GM18861 (cell line): ENCODE data around the gene RPLP2.
A peak's percentile ranks its signal among the peaks of the same experiment; 100 is the strongest.

Experiments used
- ATAC-seq: cut with Tn5 transposase; IDR thresholded peaks from one replicate; pipeline ENCODE4 v1.9.1; 2021; ENCODE audit not compliant: unreplicated experiment

RPLP2 gene

DNA sequence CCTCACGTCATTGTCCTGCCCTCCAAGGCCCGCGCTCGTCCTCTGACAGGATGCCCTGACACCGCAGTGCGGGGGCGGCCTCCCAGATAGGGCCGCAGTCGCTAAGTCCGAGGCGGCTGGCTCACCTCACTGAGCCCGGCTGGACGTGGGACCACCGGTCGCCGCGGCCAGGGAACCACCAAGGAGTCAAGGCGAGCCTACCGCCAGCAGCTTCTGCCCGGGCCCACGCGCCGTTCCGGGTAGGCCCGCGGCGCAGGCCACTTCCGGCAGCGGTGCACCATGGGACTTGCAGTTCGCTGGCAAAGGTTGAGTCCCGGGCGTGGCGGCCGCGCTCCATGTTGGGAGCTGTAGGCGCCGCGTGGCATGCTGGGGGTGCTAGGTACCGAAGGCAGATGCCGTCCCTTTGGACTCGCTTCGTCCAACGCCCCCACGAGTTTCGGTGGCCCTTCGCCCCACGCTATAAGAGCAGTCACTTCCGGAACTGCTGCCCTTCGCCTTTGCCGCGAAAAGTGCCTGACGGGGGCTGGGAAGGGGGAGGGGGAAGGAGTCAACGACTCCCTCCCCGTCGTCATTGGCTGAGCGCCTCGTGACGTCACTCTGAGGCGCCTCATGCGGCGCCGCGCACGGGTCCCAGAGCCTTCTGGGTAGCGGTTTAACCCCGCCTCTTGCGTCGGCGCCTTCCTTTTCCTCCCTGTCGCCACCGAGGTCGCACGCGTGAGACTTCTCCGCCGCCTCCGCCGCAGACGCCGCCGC lies at the start of gene RPLP2:
Gene RPLP2, plus strand, starts transcription at position 681 of the 753 bp plus-strand sequence. CDS start 268 bp downstream, outside the sequence.
- ATAC-seq, result peak; percentile 68

DNA sequence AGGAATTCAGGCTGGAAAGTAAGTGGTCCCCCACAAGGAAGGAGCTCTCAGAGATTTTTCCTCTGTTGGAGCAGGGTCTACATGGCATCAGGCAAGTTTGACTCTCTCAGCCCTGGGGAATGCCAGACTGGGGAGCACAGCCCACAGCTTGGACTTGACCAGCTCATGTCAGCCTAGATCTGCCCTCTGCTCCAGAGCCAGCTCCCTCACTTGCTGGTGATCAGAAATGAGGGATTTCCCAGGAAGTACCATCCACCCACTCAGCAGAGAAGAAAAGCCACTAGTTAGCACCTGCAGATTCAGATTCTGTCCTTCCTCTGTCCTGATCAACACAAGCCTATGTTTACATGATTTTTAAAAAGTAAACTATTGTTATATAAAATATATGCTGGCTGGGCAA lies 49.5 kb upstream of the RPLP2 start:
- ATAC-seq, result no peak

DNA sequence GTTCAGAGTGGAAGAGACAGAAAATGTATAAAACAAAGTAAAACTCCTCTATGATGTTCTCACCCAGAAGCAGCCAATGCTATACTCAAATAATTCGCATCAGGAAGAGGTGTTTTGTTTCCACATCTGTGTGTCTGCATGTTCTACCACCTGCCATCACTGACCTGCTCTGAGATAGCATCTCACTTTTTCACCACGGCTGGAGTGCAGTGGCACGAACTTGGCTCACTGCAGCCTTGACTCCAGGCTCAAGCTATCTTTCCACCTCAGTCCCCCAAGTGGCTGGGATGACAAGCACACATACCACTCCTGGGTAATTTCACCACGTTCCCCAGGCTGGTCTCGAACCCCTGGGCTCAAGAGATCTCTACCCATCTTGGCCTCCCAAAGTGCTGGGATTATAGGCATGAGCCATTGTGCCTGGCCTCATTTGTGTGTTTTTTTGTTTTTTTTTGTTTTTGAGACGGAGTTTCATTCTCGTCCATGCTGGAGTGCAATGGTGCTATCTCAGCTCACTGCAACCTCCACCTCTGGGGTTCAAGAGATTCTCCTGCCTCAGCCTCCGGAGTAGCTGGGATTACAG lies 48.1 kb upstream of the RPLP2 start:
- no peak for ATAC-seq

DNA sequence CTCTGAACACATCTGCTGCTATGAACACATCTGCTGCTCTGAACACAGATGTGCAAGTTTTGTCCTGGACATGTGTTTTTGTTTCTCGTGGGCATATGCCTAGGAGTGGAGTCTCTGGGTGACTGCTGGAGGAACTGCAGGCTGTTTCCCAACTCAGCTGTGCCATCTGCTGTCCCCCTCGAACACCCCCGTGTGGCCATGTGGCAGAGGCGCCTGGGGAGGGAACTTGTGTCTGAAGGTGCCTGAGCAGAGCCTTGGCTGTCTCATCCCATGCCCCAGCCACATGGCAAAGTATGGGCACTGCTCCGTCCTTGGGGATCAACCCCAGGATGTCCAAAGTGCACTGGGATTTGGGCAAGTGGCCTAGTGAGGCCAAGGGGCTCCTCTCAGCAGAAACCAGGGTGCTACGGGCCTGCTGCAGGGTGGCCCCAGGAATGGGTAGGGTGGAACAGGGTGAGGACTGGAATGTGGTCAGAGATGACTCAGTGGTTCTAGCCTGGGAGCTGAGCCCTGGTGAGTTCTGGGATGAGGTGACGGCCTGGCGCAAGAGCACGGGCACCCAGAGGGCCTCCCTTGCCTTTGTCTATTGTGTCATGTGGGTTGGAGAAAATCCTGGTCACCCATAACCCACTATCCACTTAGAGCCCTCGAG lies 47.2 kb upstream of the RPLP2 start:
- no peak for ATAC-seq

DNA sequence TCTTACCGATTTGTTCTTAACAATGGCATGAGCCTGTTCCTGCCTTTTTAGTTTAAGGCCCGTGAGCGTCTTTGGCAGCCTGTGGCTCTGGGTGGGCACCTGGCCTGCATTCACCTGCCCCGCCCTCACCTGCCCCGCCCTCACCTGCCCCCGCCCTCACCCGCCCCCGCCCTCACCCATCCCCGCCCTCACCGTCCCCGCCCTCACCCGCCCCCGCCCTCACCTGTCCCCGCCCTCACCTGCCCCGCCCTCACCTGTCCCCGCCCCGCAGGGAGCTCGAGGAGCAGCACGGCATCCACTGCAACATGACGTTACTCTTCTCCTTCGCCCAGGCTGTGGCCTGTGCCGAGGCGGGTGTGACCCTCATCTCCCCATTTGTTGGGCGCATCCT lies 46.7 kb upstream of the RPLP2 start:
- ATAC-seq, result no peak

DNA sequence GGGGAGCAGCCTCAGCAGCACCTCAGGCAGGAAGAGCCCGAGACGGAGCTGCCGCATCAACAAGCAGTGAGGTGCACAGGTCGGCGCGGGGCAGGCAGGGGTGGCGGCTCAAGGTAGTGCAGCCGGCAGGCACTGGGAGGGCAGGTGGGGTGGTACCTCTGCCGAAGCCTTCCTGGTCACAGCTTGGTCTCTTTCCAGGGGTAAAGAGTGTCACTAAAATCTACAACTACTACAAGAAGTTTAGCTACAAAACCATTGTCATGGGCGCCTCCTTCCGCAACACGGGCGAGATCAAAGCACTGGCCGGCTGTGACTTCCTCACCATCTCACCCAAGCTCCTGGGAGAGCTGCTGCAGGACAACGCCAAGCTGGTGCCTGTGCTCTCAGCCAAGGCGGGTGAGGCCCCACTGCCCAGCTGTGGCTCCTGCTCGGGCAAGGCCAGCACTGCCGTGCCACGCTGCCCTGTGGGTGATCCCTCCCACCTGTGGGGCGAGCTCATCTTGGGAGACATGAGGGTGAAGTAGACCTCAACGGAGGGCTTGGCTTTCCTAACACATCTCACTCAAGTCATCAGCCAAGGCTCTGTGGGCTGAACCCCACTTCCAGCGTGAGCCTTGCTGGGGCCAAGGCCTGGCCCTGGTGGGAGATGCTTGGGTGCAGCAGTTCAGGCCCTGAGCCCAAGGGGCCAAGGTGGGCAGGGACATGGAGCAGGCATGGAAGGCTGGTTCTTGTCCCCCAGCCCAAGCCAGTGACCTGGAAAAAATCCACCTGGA lies 46.0 kb upstream of the RPLP2 start:
- no peak for ATAC-seq

DNA sequence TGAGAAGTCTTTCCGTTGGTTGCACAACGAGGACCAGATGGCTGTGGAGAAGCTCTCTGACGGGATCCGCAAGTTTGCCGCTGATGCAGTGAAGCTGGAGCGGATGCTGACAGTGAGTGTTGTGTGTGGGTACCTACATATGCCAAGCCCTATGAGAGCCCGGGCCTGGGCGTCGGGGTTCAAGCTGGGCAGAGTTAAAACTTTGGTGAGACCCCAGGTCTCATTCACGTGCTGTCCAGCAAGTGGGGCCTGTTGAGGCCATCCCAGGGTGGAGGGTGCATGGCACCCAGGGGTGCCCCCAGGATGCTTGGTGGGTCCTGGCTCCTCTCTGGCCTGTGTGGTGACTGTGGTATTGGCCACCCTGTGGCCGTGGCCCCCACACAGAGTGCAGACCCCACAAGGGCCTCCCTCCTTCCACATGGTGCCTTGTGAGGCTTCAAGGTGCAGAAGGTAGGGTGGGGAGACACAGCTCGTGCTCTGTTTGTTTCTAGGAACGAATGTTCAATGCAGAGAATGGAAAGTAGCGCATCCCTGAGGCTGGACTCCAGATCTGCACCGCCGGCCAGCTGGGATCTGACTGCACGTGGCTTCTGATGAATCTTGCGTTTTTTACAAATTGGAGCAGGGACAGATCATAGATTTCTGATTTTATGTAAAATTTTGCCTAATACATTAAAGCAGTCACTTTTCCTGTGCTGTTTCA lies 45.3 kb upstream of the RPLP2 start:
- ATAC-seq, result no peak

DNA sequence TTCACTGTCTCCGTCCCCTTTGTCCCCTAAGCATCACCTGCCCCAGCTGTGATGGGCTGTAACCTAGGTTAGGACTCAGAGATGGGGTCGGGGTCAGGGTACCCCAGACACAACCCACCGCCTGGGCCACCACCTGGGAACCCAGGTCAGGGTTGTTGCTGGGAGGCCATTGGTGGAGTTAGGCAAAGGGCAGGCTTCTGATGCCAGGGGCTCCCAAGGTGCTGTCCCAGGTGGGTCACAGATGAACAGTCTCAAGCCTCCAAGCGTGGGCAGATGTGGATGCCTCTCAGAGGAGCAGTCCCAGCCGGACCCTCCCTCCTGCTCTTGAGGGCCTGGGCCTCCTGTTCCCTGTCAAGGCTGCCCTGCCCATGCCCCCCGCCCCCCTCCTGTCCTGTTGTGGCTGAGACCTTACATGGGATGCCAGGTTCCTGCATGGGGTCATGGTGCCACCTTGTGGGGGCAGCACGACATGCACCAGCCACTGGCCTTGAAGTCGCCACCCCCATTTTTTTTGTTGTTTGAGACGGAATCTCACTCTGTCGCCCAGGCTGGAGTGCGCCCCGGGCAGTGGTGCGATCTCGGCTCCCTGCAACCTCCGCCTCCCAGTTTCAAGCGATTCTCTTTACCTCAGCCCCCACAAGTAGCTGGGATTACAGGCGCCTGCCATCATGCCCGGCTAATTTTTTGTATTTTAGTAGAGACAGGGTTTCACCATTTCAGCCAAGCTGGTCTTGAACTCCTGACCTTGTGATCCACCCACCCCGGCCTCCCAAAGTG lies 44.6 kb upstream of the RPLP2 start:
- no peak for ATAC-seq

DNA sequence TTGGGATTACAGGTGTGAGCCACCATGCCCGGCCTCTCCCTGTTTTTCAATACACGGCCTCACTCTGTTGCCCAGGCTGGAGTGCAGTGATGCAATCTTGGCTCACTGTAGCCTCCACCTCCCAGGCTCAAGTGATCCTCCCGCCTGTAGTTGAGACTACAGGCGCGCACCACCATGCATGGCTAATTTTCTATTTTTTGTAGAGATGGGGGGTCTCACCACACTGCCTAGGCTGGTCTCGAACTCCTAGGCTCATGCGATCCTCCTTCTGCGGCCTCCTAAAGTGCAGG lies 44.0 kb upstream of the RPLP2 start:
- ATAC-seq, result no peak

DNA sequence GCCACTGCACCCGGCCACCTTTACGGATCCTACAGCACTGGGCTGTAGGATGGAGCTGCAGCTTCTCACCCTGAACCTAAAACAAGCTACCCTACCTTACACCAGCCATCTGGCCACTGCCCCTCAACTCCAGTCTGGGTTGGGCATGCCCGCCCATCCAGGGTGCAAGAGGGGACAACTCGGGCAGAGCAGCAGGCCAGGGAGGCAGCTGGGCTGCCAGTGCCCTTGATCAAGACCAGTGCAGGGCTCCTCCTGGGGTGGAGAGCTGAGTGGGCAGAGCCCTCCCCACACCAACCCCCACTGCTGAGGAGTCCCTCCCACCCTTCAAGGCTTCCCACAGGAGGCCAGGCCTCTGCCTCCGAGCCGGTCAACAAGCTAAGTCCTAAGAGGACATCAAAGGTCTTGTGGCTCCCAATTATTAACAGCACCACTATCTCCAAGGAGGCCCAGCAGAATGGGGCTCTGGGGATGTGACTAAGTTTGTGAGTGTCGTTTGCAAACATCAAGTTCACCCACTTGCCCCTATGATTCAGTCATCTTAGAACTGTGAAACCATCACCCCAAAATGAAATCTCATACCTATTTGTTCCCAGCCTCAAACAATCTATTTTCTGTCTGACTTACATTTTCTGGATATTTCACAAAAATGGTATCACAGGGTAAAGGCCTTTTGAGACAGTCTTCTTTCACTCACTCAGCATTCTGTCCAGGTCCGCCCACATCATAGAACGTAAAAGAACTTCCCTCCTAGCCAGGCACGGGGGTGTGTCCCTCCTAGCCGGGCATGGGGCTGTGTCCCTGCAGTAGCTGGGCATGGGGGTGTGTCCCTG lies 43.4 kb upstream of the RPLP2 start:
- no peak for ATAC-seq

DNA sequence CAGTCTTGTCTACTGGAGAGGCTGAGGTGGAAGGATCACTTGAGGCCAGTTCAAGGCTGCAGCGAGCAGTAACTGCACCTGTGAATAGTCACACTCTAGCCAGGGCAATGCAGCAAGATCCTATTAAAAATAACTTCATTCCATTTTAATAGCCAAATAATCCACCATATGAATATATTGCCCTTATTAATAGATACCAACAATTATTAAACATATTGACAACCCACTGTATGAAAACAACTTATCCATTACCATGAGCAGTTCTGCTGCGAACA lies 42.9 kb upstream of the RPLP2 start:
- no peak for ATAC-seq

DNA sequence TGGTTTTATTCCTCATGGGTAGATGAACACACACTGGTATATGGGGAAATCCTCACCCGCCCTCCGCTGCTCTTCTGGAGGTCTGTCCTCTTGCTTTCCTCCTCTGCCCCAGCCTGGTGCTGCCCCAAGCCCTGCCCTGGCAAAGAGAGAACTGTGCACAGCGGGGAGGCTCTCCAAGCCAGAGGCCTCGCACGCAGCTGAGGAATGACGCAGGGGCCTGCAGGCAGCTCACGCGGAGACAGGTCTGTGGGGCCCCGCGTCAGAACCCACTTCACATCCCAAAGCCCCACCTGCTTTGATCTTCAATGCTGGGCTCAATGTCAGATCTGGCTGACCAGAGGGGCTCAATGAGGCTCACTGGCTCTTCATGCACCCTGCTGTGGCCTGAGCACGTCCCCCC lies 42.5 kb upstream of the RPLP2 start:
- ATAC-seq, result no peak

DNA sequence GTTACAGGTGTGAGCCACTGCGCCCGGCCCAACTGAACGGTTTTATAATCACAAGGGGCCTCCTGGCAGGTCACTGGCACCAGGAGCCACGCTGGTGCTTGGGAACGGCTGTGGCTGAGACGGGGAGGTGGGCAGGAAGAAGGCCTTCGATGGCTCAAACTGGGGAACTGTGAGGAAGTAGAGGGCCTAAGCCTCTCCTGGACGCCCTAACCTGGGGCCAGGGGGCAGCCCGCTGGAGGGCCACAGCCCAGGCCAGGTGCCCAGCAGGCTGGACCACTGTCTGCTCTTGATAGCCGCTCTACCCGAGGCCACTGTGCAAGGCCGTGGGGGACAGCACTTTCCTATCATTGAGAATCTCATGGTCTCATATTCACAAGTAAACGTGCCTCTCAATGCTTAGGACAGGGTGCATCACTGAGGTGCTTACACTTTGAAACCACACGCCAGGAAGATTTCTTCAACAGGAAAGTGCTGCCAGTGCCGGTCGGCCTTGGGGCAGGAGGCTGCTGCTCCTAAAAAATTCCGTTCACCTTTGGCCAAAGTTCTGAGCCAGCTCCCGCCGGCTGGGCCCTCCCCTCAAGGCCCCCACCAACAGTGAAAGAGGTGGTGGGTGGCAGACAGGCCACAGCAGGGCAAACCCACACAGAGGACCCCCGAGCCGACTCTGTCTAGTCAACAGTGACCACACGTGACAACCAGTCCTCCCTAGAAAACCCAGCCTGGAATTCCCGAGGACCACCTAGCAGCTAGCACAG lies 39.7 kb upstream of the RPLP2 start:
- no peak for ATAC-seq

DNA sequence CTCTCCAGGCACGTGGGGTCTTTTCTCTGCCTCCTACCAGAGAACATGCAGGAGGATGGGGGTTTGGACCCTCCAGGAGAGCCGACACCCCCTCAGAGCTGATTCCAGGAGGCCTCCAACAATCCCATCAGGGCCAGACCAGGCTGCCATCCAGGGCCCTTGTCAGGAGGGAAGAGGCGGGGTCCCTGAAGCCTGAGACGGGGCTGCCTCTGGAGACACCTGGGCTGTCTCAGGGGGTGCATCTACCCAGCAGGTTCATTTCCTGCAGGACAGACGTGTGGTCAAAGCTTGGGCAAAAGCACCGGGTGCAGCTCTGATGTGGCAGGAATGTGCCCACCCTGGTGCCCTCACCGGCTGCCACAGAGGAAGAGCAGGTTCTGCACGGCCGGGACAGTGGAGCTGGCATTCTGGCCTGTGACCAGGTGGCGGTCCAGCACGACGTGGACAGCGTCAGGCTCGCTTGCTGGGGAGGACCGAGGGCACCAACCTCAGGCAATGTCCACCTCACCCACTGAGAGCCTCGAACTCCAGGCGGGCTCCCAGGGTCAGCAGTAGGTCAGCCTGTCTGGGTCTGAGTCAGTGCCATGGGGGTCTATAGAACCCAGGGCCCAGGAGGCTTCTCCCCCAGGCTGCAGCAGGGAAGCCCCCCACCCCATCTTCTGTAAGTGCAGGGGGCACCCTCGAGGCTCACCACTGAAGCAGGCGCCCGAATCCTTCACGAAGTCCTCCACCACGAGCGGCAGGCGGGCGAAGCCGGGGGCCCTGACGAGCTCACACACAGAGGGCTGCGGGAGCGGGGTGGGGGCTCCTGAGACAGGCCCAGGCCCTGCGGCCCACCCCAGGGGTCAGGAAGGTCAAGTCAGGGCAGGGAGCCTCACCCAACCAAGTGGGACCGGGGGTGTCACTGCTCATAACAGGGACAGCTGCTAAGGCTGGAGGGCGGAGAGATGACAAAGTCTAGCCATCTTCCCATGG lies 38.8 kb upstream of the RPLP2 start:
- no peak for ATAC-seq

DNA sequence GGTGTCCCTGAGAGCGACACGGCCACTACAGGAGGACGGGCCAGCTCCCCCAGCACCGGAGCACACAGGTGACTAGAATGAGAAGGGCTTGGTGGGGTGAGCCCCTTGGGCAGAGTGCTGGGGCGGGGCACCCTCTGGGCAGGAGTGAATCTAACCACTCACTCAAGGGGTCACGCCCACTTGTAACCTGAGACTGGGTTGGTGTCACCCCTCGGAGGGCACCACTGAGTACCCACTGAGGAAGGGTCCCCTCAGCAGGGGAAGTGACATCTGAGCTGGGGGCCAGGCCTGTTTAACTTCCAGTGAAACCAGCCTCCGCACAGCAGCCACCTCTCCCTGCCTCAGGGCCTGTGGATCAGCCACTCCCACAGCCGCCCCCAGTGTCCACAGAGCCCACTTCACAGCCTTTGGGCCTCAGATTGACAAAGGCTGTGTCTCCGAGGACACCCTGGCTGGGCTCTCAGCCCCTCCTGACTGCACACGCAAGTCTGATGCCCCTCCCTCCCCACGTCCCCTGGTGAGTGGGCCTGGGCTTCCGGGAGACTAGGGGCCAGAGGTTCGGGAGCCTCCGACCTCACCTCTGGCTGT lies 38.1 kb upstream of the RPLP2 start:
- ATAC-seq, result no peak

DNA sequence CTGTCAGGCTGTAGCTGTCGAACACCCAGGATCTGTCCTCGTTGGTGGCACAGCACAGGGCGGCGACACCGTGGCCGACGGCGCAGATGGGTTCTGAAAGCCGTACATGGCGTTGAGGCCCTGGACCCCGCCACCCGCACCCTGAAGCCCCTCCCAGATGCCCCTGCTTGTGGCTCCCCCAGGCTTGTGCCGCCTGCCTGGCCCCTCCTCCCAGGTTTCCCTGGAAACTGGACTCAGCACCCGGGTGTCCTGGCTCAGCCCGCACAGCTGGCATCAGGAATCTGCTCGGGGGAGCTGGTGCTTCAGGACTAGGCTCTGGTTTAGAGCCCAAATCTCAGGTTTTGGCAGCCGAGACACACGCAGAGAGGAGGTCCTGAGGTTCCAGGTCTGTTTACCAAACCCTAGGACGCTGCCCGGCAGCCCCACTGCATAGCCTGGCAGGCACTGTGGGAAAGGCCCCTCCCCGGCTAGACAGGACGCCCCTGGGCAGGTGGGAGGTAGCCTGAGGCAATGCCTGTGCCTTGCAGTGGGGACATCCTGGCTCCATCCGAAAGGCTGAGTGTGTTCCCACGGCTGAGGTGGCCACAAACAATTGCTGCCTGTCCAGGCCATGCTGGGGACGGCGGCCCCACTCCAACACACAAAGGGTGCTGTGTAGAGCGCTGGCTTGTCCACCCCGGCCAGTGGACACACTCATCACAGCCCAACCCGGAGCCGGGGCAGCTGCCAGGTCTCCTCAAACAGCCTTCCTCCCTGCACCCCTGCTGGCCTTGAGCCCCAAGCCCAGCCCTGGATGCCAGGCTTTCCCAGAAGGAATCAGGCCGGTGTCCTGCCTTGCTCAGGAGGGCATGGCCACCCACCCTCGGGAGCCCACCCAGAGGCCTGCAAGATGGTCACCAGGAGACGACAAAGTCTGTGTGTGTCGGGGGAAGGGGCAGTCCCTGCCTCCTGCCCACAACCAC lies 37.1 kb upstream of the RPLP2 start:
- no peak for ATAC-seq
